Spleen (tissue), 11 donors: ENCODE data around the gene DDIT4. TPM values are rescaled to one million over a fixed set of nuclear protein-coding genes. Genes with fewer than 3 reads are reported as not detected.
A peak's percentile ranks its signal among the peaks of the same experiment; 100 is the strongest.

Experiments used
- DNase-seq: peaks from one replicate; pipeline ENCODE4 v3.0.0-alpha.2; 2020
- H3K27ac ChIP-seq, 8 donors: fragments of 200-600 bp; sonication (generic) in 7 of 8; 1 replicate in 4 of 8; 2 replicates in 4 of 8; pipeline versions ENCODE4 v1.5.0 to v1.8.0; 2016 to 2021; ENCODE audit warnings: inconsistent platforms in 4 of 8, mild to moderate bottlenecking in 4 of 8, moderate library complexity in 1 of 8
- H3K27me3 ChIP-seq, 7 donors: fragments of 200-600 bp; sonication (generic) in 6 of 7; replicated peaks in 1 of 7; 1 replicate in 4 of 7; 2 replicates in 3 of 7; pipeline versions ENCODE4 v1.5.0 to v1.8.0; 2016 to 2021; ENCODE audit warnings: inconsistent platforms in 3 of 7, mild to moderate bottlenecking in 1 of 7
- H3K36me3 ChIP-seq, 6 donors: fragments of 200-600 bp; sonication (generic) in 5 of 6; 1 replicate in 4 of 6; 2 replicates in 2 of 6; pipeline versions ENCODE4 v1.5.0 to v1.8.0; 2016 to 2021; ENCODE audit warnings: inconsistent platforms in 2 of 6
- H3K4me1 ChIP-seq, 6 donors: fragments of 200-600 bp; sonication (generic) in 5 of 6; 1 replicate in 3 of 6; 2 replicates in 3 of 6; pipeline versions ENCODE4 v1.5.0 to v1.8.0; 2016 to 2021; ENCODE audit warnings: inconsistent platforms in 3 of 6
- H3K4me3 ChIP-seq, 8 donors: fragments of 200-600 bp; sonication (generic) in 7 of 8; 1 replicate in 4 of 8; 2 replicates in 4 of 8; pipeline versions ENCODE4 v1.5.0 to v1.8.0; 2016 to 2021; ENCODE audit warnings: inconsistent platforms in 4 of 8, mild to moderate bottlenecking in 4 of 8, moderate library complexity in 2 of 8
- H3K9me3 ChIP-seq, 8 donors: fragments of 200-600 bp; sonication (generic) in 7 of 8; 1 replicate in 4 of 8; 2 replicates in 4 of 8; pipeline versions ENCODE4 v1.5.0 to v1.8.0; 2016 to 2021; ENCODE audit warnings: inconsistent platforms in 4 of 8
- CTCF ChIP-seq, 11 experiments: fragments of 200-600 bp in 7 of 11; fragments of 450-650 bp in 4 of 11; sonication (generic) in 4 of 11; IDR thresholded peaks in 8 of 11; conservative IDR thresholded peaks in 3 of 11; 1 replicate in 7 of 11; 2 replicates in 4 of 11; pipeline versions ENCODE4 v1.4.0 to v1.8.0; 2016 to 2021; ENCODE audit warnings: antibody characterized with exemption in 11 of 11, inconsistent platforms in 4 of 11, mild to moderate bottlenecking in 1 of 11
- POLR2A ChIP-seq, 3 donors: fragments of 450-650 bp; IDR thresholded peaks; one replicate each; pipeline ENCODE4 v1.5.1; 2017; ENCODE audit warnings: antibody characterized with exemption in 3 of 3, mild to moderate bottlenecking in 1 of 3
- POLR2AphosphoS5 ChIP-seq, 3 donors: sonication (generic); formaldehyde crosslinking; IDR thresholded peaks; one replicate each; pipeline ENCODE4 v1.5.1; 2017; ENCODE audit warnings: antibody characterized with exemption in 3 of 3
- WGBS, 5 donors: extraction: QIAGEN DNeasy Blood & Tissue Kit in 3 of 5; methylation state at CpG; one replicate each; pipeline versions ENCODE4 v1.1.5 to v1.1.7; 2013 to 2018; 5-methylcytosine and 5-hydroxymethylcytosine counted together
- intact Hi-C: fragments of 100-400 bp; cut with DNase I; formaldehyde crosslinking; loops from one replicate; pipeline ENCODE4 v1.15.0; 2023; ENCODE audit warnings: low total_unique reads
- polyA plus RNA-seq, 3 donors: library from polyadenylated mRNA; stranded (reverse); fragments of 200-250 nt; gene quantifications; one replicate each; pipeline ENCODE4 v1.2.1, GENCODE V29; 2013
- total RNA-seq, 7 donors: library from RNA; depleted of rRNA in 3 of 7; stranded (reverse); fragments of >200 nt in 3 of 7; fragmentation: NEBNext Ultra II Directional in 4 of 7; extraction: Animal tissue kit (Norgen Biotek cat#: 25700) in 4 of 7; gene quantifications; one replicate each; pipeline versions ENCODE4 v1.1.0 to v1.2.1, GENCODE V29; 2016 to 2021
- donor health status: healthy with polysubstance abuse.
- donor health status: DM: no; HTN: no; CAD: no; lungs with moderate emphysema.
- donor health status: DM: no; HTN: no; CAD: no.
- donor health status: Bipolar disorder and iron deficiency.
- donor health status: healthy.
- donor health status: DM: no; HTN: no; CAD: no.
- donor health status: DM: yes; HTN: yes; CAD: no.

The DDIT4 gene
- total and polyA plus RNA-seq, 10 donors, result 99.3 to 308 (median 228) TPM

GRCh38 chr10:72309290-72310240 is 35.8 kb downstream of the DDIT4 start:
- 53 to 70% (median 64%) methylated on average over 19 to 21 of the region's 21 CpGs for WGBS, 5 donors
- intact Hi-C loops, result no loop called here
- H3K27ac ChIP-seq, result peak overlapping the region in 5 of 8 donors; percentile 28 to 74 (median 70)

GRCh38 chr10:72310241-72310633 is 36.5 kb downstream of the DDIT4 start:
- 59 to 77% (median 63%) methylated on average over 11 of the region's 11 CpGs for WGBS, 5 donors
- Histone ChIP-seq H3K9me3 (no peaks in the 10 kb centered on the region), H3K36me3 (no peaks in the 10 kb centered on the region), H3K27me3 (no peaks in the 10 kb centered on the region), H3K4me3 (no peak overlapping the region), H3K4me1 (peaks cover 41 to 89% (median 73%) of the 10 kb centered on the region in 6 donors), H3K27ac (peak overlapping the region in 4 of 8 donors; percentile 12 to 74 (median 48))
- TF ChIP-seq CTCF (IDR thresholded peaks at IDR 0.05 in 8 of 11, conservative IDR thresholded peaks at IDR 0.05 in 3 of 11) (no peak), POLR2AphosphoS5 (IDR thresholded peaks at IDR 0.05) (no peak), POLR2A (IDR thresholded peaks at IDR 0.05) (no peak)
- intact Hi-C loops, result no loop called here
- DNase-seq, result peak; percentile 68

More at GRCh38 chr10:72309290-72310240, 35.8 kb downstream of the DDIT4 start:
- H3K9me3 ChIP-seq, result no peaks in the 10 kb centered on the region
- no peaks in the 10 kb centered on the region for H3K36me3 ChIP-seq
- no peak overlapping the region for H3K4me3 ChIP-seq
- DNase-seq, result peak; percentile 77
- H3K27me3 ChIP-seq, result no peaks in the 10 kb centered on the region
- TF ChIP-seq POLR2A (IDR thresholded peaks at IDR 0.05), result no peak
- peak in 2 of 3 donors; percentile 12 to 14 for TF ChIP-seq POLR2AphosphoS5 (IDR thresholded peaks at IDR 0.05)
- H3K4me1 ChIP-seq, result peaks cover 36 to 89% (median 71%) of the 10 kb centered on the region in 6 donors

DNA sequence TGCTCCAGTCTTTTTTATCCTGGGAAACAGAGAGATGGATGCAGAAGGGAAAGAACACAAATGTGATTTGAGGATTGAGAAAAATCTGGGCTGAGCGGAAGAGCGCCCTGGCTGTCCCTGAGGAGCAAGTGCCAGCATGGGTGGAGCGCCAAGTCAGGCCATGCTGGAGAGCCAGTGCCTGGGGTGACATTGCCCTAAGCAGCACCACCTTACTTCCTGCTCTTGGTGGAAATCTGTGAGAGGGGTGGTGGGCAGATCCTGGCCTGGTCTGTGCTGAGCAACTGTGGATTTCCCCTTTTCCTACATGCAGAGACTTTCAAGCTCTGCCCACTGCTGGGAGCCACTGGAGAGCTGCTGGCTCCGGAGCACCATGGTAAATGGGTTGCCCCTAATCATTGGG is 36.9 kb downstream of the DDIT4 start:
- WGBS, 5 donors, result 65 to 81% (median 74%) methylated on average over 4 of the region's 4 CpGs
- Histone ChIP-seq H3K36me3 (no peaks in the 10 kb centered on the region), H3K4me3 (no peak overlapping the region), H3K9me3 (no peaks in the 10 kb centered on the region), H3K27me3 (no peaks in the 10 kb centered on the region), H3K27ac (peak overlapping the region in 4 of 8 donors; percentile 12 to 74 (median 48)), H3K4me1 (peaks cover 42 to 89% (median 73%) of the 10 kb centered on the region in 6 donors)
- intact Hi-C loops, result no loop called here
- TF ChIP-seq POLR2A (IDR thresholded peaks at IDR 0.05) (no peak), POLR2AphosphoS5 (IDR thresholded peaks at IDR 0.05) (peak in 1 of 3 donors; percentile 17)
- DNase-seq, result peak; percentile 67

DNA sequence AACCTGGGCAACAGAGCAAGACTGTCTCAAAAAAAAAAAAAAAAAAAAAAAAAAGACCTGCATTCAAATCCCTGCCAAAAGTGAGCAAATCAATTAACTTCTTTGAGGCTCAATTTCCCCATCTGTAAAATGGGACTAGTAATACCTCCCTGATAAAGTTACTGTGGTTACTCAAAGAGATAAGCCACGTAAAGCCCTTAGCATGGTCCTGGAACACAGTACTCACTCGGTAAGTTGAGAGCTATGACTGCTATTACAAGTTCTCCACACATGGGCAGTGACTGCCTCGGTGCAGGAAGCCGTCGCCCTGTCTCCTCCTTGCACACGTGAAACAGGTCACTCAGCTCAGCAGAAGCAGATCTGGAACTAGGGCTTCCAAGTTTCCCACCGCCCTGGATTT is 37.9 kb downstream of the DDIT4 start:
- 73 to 88% (median 85%) methylated on average over 7 of the region's 7 CpGs for WGBS, 5 donors
- no peaks in the 10 kb centered on the region for H3K27me3 ChIP-seq
- no peaks in the 10 kb centered on the region for H3K9me3 ChIP-seq
- H3K27ac ChIP-seq, result no peak overlapping the region
- TF ChIP-seq POLR2AphosphoS5 (IDR thresholded peaks at IDR 0.05) (no peak), CTCF (IDR thresholded peaks at IDR 0.05 in 8 of 11, conservative IDR thresholded peaks at IDR 0.05 in 3 of 11) (no peak), POLR2A (IDR thresholded peaks at IDR 0.05) (no peak)
- intact Hi-C loops, result no loop called here
- peak; percentile 58 for DNase-seq
- H3K4me3 ChIP-seq, result no peak overlapping the region
- no peaks in the 10 kb centered on the region for H3K36me3 ChIP-seq
- peaks cover 47 to 89% (median 73%) of the 10 kb centered on the region in 6 donors for H3K4me1 ChIP-seq

GRCh38 chr10:72312865-72313391 is 39.2 kb downstream of the DDIT4 start:
- no peak overlapping the region for H3K4me3 ChIP-seq
- 93 to 97% (median 96%) methylated on average over 8 of the region's 8 CpGs for WGBS, 5 donors
- no peak for TF ChIP-seq POLR2AphosphoS5 (IDR thresholded peaks at IDR 0.05)
- no peak for TF ChIP-seq CTCF (IDR thresholded peaks at IDR 0.05 in 8 of 11, conservative IDR thresholded peaks at IDR 0.05 in 3 of 11)
- no peak for TF ChIP-seq POLR2A (IDR thresholded peaks at IDR 0.05)
- intact Hi-C loops, result no loop called here
- H3K27ac ChIP-seq, result no peak overlapping the region
- no peaks in the 10 kb centered on the region for H3K9me3 ChIP-seq
- no peak for DNase-seq
- no peaks in the 10 kb centered on the region for H3K27me3 ChIP-seq
- H3K4me1 ChIP-seq, result peaks cover 59 to 89% (median 78%) of the 10 kb centered on the region in 6 donors
- H3K36me3 ChIP-seq, result no peaks in the 10 kb centered on the region
